GM12878 (cell line): Measurements from ENCODE around the gene REPS1. TPM values are rescaled to one million over a fixed set of nuclear protein-coding genes. Genes with fewer than 3 reads are reported as not detected.

Source experiments
- BCL11A ChIP-seq: IDR thresholded peaks from 2 replicates; pipeline ENCODE4 v1.6.1; 2011; ENCODE audit warnings: low read depth, low read length
- BHLHE40 ChIP-seq, 2 experiments: fragments of 450-650 bp in 1 of 2; IDR thresholded peaks; 2 replicates each; pipeline ENCODE4 v1.6.1; 2011 to 2017; ENCODE audit warnings: low read depth in 2 of 2, borderline replicate concordance in 1 of 2, improper control_type of control experiment in 1 of 2, low read length in 1 of 2, mild to moderate bottlenecking in 1 of 2
- BRCA1 ChIP-seq: IDR thresholded peaks from 2 replicates; pipeline ENCODE4 v1.6.1; 2011; ENCODE audit warnings: low read depth, low read length, improper control_type of control experiment
- CHD4 ChIP-seq: fragments of 200-600 bp; sonication (generic); IDR thresholded peaks from 2 replicates; pipeline ENCODE4 v1.6.1; 2016; ENCODE audit warnings: mild to moderate bottlenecking
- HCFC1 ChIP-seq: fragments of 150-350 bp; IDR thresholded peaks from 2 replicates; pipeline ENCODE4 v1.6.1; 2014; ENCODE audit warnings: low read length
- JUND ChIP-seq: IDR thresholded peaks from 2 replicates; pipeline ENCODE4 v1.6.1; 2012; ENCODE audit warnings: low read depth, mild to moderate bottlenecking, low read length, improper control_type of control experiment, moderate library complexity
- MTA2 ChIP-seq: fragments of 450-650 bp; IDR thresholded peaks from 2 replicates; pipeline ENCODE4 v1.6.1; 2016; ENCODE audit warnings: low read depth, mild to moderate bottlenecking, moderate library complexity
- MXI1 ChIP-seq: fragments of 150-350 bp; IDR thresholded peaks from 2 replicates; pipeline ENCODE4 v1.6.1; 2011; ENCODE audit warnings: low read depth, mild to moderate bottlenecking, inconsistent platforms, low read length, improper control_type of control experiment
- NR2F1 ChIP-seq: fragments of 450-650 bp; conservative IDR thresholded peaks from 2 replicates; pipeline ENCODE4 v1.6.1; 2017; ENCODE audit warnings: mild to moderate bottlenecking
- POLR2A ChIP-seq: IDR thresholded peaks from 2 replicates; pipeline ENCODE4 v1.6.1; 2011; ENCODE audit warnings: low read depth, mild to moderate bottlenecking, low read length
- SUPT20H ChIP-seq: IDR thresholded peaks from 2 replicates; pipeline ENCODE4 v1.6.1; 2011; ENCODE audit warnings: low read depth, mild to moderate bottlenecking, low read length, moderate library complexity, borderline replicate concordance; ENCODE audit not compliant: control insufficient read depth
- TCF7 ChIP-seq: IDR thresholded peaks from 2 replicates; pipeline ENCODE4 v1.6.1; 2014; ENCODE audit warnings: antibody characterized with exemption, borderline replicate concordance
- ZSCAN29 ChIP-seq: fragments of 450-650 bp; IDR thresholded peaks from 2 replicates; pipeline ENCODE4 v1.6.1; 2017; ENCODE audit warnings: mild to moderate bottlenecking, moderate library complexity
- polyA plus RNA-seq, 11 experiments: library from polyadenylated mRNA; depleted of rRNA in 4 of 11; unstranded in 6 of 11; stranded (reverse) in 5 of 11; fragments of >200 nt; fragmentation: Nextera tagmentation in 4 of 11; fragmentation: Illumina TruSeq in 1 of 11; extraction: Ambion mirVana in 4 of 11; extraction: Trizol in 1 of 11; gene quantifications; 1 replicate in 1 of 11; 2 replicates in 10 of 11; pipeline versions ENCODE4 v1.2.1 to v1.2.3, GENCODE V29; 2011 to 2016; ENCODE audit warnings: inconsistent platforms in 2 of 11, missing spikeins in 2 of 11, low read depth in 1 of 11
- total RNA-seq, 4 experiments: library from RNA; depleted of rRNA in 3 of 4; stranded (reverse); fragments of >200 nt in 3 of 4; fragmentation: Illumina TruSeq in 1 of 4; extraction: Trizol in 1 of 4; gene quantifications; 2 replicates each; pipeline versions ENCODE4 v1.2.1 to v1.2.3, GENCODE V29; 2013 to 2021
- TF ChIP-seq, protein P1 (sequence below): IDR thresholded peaks from 2 replicates; pipeline ENCODE4 v1.6.1; 2012; ENCODE audit warnings: low read depth, low read length, improper control_type of control experiment
- TF ChIP-seq, protein P2 (sequence below): fragments of 450-650 bp; IDR thresholded peaks from 2 replicates; pipeline ENCODE4 v1.6.1; 2017; ENCODE audit warnings: mild to moderate bottlenecking, moderate library complexity
- TF ChIP-seq, protein P3 (sequence below): IDR thresholded peaks from 2 replicates; pipeline ENCODE4 v1.6.1; 2012; ENCODE audit warnings: low read length, inconsistent platforms
- TF ChIP-seq, protein P4 (sequence below): IDR thresholded peaks from 2 replicates; pipeline ENCODE4 v1.6.1; 2011; ENCODE audit warnings: low read depth, mild to moderate bottlenecking, low read length, moderate library complexity, borderline replicate concordance; ENCODE audit errors: extremely low read depth
- TF ChIP-seq, protein P5 (sequence below): fragments of 450-650 bp; IDR thresholded peaks from 2 replicates; pipeline ENCODE4 v1.6.1; 2017; ENCODE audit warnings: antibody characterized with exemption, mild to moderate bottlenecking, moderate library complexity
- TF ChIP-seq, protein P6 (sequence below): fragments of 450-650 bp; IDR thresholded peaks from 2 replicates; pipeline ENCODE4 v1.6.1; 2017; ENCODE audit warnings: borderline replicate concordance

The REPS1 gene
- total and polyA plus RNA-seq, 10 of the 15 experiments (the other 5 are each of a cell fraction or from before 2014, with no cell fraction given), result 13.7 to 59.3 (median 31.7) TPM

DNA sequence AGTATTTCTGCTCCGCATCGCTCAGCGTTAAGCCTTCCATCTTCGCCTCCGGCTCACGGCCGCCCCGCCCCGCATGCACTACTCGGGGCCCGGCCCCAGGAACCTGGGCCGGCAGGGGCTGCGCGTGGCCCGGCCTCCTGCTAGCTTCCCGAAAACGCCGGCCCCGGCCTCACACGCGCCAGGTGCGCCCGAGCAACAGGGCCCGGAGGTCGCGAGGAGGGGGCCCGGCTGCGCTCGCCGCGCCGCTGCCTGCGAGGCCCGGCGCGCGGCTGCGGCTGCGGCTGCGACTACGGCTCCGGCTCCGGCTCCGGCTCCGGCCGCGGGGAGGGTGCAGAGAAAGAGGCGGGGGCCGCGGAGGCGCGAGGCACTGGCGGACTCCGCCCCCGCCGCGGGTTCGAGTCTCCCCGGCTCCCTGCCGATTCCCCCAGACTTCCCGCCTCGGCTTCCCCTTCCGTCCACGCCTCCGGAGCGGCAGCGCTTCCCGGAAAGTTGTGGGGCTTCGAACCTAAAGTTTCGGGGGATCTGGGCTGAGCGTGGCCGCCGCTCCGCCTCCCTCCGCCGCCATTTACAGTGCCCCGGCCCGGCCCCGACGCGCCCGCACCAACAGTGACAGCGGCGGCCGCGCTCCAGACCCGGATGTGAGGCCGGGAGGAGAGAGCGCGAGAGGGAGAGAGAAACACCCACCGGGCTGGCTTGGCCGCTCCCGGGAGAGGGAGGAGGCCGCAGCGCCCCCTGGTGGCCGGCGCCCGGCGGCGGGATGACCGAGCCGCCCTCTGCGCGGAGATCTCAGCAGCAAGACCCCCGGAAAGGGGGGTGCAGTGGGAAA is at the start of gene REPS1 (continued):
- TF ChIP-seq MTA2 (no peak; the same call in 1 of the 2 replicates), HCFC1 (no peak; the same call in 1 of the 2 replicates), SUPT20H (no peak), NR2F1 (peak; percentile 44; the same call in 1 of the 2 replicates), MXI1 (peak; percentile 69), BHLHE40 (IDR thresholded peaks at IDR 0.05; ENCODE audit: borderline replicate concordance in 1 of 2, low read depth in 2 of 2, low read length in 1 of 2) (peak; percentile 28 to 42; a peak in 1 of 4 replicates), BRCA1 (peak; percentile 38; the same call in 1 of the 2 replicates), ZSCAN29 (no peak), JUND (peak; percentile 45; the same call in 1 of the 2 replicates), POLR2A (peak; percentile 96), CHD4 (no peak), TCF7 (no peak), BCL11A (no peak)
- TF ChIP-seq, protein P1, sequence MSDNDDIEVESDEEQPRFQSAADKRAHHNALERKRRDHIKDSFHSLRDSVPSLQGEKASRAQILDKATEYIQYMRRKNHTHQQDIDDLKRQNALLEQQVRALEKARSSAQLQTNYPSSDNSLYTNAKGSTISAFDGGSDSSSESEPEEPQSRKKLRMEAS, result no peak; the same call in 1 of the 2 replicates
- TF ChIP-seq, protein P2, sequence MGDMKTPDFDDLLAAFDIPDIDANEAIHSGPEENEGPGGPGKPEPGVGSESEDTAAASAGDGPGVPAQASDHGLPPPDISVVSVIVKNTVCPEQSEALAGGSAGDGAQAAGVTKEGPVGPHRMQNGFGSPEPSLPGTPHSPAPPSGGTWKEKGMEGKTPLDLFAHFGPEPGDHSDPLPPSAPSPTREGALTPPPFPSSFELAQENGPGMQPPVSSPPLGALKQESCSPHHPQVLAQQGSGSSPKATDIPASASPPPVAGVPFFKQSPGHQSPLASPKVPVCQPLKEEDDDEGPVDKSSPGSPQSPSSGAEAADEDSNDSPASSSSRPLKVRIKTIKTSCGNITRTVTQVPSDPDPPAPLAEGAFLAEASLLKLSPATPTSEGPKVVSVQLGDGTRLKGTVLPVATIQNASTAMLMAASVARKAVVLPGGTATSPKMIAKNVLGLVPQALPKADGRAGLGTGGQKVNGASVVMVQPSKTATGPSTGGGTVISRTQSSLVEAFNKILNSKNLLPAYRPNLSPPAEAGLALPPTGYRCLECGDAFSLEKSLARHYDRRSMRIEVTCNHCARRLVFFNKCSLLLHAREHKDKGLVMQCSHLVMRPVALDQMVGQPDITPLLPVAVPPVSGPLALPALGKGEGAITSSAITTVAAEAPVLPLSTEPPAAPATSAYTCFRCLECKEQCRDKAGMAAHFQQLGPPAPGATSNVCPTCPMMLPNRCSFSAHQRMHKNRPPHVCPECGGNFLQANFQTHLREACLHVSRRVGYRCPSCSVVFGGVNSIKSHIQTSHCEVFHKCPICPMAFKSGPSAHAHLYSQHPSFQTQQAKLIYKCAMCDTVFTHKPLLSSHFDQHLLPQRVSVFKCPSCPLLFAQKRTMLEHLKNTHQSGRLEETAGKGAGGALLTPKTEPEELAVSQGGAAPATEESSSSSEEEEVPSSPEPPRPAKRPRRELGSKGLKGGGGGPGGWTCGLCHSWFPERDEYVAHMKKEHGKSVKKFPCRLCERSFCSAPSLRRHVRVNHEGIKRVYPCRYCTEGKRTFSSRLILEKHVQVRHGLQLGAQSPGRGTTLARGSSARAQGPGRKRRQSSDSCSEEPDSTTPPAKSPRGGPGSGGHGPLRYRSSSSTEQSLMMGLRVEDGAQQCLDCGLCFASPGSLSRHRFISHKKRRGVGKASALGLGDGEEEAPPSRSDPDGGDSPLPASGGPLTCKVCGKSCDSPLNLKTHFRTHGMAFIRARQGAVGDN, result no peak
- TF ChIP-seq, protein P3, sequence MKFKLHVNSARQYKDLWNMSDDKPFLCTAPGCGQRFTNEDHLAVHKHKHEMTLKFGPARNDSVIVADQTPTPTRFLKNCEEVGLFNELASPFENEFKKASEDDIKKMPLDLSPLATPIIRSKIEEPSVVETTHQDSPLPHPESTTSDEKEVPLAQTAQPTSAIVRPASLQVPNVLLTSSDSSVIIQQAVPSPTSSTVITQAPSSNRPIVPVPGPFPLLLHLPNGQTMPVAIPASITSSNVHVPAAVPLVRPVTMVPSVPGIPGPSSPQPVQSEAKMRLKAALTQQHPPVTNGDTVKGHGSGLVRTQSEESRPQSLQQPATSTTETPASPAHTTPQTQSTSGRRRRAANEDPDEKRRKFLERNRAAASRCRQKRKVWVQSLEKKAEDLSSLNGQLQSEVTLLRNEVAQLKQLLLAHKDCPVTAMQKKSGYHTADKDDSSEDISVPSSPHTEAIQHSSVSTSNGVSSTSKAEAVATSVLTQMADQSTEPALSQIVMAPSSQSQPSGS, result no peak
- TF ChIP-seq, protein P4, sequence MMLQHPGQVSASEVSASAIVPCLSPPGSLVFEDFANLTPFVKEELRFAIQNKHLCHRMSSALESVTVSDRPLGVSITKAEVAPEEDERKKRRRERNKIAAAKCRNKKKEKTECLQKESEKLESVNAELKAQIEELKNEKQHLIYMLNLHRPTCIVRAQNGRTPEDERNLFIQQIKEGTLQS, result no peak
- TF ChIP-seq, protein P5, sequence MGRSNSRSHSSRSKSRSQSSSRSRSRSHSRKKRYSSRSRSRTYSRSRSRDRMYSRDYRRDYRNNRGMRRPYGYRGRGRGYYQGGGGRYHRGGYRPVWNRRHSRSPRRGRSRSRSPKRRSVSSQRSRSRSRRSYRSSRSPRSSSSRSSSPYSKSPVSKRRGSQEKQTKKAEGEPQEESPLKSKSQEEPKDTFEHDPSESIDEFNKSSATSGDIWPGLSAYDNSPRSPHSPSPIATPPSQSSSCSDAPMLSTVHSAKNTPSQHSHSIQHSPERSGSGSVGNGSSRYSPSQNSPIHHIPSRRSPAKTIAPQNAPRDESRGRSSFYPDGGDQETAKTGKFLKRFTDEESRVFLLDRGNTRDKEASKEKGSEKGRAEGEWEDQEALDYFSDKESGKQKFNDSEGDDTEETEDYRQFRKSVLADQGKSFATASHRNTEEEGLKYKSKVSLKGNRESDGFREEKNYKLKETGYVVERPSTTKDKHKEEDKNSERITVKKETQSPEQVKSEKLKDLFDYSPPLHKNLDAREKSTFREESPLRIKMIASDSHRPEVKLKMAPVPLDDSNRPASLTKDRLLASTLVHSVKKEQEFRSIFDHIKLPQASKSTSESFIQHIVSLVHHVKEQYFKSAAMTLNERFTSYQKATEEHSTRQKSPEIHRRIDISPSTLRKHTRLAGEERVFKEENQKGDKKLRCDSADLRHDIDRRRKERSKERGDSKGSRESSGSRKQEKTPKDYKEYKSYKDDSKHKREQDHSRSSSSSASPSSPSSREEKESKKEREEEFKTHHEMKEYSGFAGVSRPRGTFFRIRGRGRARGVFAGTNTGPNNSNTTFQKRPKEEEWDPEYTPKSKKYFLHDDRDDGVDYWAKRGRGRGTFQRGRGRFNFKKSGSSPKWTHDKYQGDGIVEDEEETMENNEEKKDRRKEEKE, result no peak
- TF ChIP-seq, protein P6, sequence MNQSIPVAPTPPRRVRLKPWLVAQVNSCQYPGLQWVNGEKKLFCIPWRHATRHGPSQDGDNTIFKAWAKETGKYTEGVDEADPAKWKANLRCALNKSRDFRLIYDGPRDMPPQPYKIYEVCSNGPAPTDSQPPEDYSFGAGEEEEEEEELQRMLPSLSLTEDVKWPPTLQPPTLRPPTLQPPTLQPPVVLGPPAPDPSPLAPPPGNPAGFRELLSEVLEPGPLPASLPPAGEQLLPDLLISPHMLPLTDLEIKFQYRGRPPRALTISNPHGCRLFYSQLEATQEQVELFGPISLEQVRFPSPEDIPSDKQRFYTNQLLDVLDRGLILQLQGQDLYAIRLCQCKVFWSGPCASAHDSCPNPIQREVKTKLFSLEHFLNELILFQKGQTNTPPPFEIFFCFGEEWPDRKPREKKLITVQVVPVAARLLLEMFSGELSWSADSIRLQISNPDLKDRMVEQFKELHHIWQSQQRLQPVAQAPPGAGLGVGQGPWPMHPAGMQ, result no peak
